ENCODE measurements around the gene LTN1. TPM values are rescaled to one million over a fixed set of nuclear protein-coding genes. Genes with fewer than 3 reads are reported as not detected.

The LTN1 gene, protein sequence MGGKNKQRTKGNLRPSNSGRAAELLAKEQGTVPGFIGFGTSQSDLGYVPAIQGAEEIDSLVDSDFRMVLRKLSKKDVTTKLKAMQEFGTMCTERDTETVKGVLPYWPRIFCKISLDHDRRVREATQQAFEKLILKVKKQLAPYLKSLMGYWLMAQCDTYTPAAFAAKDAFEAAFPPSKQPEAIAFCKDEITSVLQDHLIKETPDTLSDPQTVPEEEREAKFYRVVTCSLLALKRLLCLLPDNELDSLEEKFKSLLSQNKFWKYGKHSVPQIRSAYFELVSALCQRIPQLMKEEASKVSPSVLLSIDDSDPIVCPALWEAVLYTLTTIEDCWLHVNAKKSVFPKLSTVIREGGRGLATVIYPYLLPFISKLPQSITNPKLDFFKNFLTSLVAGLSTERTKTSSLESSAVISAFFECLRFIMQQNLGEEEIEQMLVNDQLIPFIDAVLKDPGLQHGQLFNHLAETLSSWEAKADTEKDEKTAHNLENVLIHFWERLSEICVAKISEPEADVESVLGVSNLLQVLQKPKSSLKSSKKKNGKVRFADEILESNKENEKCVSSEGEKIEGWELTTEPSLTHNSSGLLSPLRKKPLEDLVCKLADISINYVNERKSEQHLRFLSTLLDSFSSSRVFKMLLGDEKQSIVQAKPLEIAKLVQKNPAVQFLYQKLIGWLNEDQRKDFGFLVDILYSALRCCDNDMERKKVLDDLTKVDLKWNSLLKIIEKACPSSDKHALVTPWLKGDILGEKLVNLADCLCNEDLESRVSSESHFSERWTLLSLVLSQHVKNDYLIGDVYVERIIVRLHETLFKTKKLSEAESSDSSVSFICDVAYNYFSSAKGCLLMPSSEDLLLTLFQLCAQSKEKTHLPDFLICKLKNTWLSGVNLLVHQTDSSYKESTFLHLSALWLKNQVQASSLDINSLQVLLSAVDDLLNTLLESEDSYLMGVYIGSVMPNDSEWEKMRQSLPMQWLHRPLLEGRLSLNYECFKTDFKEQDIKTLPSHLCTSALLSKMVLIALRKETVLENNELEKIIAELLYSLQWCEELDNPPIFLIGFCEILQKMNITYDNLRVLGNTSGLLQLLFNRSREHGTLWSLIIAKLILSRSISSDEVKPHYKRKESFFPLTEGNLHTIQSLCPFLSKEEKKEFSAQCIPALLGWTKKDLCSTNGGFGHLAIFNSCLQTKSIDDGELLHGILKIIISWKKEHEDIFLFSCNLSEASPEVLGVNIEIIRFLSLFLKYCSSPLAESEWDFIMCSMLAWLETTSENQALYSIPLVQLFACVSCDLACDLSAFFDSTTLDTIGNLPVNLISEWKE (N-terminal part only)
- 27.1 TPM for total RNA-seq

GRCh38 chr21:28992526-28993292 is at the start of gene LTN1:
Gene LTN1, minus strand, starts transcription at chr21:28992877. Its CDS starts 72 bp downstream, at chr21:28992805.
- no peaks in the 10 kb centered on the region for H3K27me3 ChIP-seq (ENCODE audit: control insufficient read depth in 3 of 3, insufficient read depth in 3 of 3, low read length in 3 of 3)
- H3K4me3 ChIP-seq (ENCODE audit: low read length in 3 of 3): peak within 1 kb of the TSS; percentile 98 to 99 (median 98)
- H3K27ac ChIP-seq (ENCODE audit: low read depth, low read length): peak within 1 kb of the TSS; percentile 84
- peaks cover 2 to 3% (median 3%) of the 10 kb centered on the region in 3 donors for H3K36me3 ChIP-seq (ENCODE audit: control insufficient read depth in 3 of 3, insufficient read depth in 3 of 3, low read length in 3 of 3)
- H3K9ac ChIP-seq (ENCODE audit: low read depth in 1 of 3, low read length in 3 of 3): peak within 1 kb of the TSS; percentile 88 to 97 (median 92)
- H3K4me1 ChIP-seq (ENCODE audit: control insufficient read depth in 3 of 3, insufficient read depth in 3 of 3, low read length in 3 of 3): peaks cover 12 to 24% (median 22%) of the 10 kb centered on the region in 3 donors
- H3K9me3 ChIP-seq (ENCODE audit: control insufficient read depth in 3 of 3, low read length in 3 of 3): no peaks in the 10 kb centered on the region

DNA sequence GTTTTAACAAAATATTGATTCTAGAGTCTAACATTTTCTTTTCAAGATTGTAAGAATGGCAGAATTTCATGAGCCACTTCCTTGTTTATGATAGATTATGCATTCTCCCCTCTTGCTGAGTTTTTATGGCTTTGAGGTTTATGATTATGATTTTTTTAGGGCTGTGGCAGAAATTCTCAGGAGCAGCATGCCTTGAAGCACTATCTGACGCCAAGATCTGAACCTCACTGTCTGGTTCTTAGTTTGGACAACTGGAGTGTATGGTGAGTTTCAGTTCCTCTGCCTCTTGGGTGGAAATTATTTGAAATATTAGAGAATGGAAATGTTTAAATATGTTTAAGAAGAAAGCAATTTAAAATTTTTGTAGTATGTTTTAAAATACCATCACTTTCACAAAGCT is 42.0 kb upstream of the LTN1 start:
- Histone ChIP-seq H3K4me3 (ENCODE audit: low read length in 3 of 3) (no peak overlapping the region), H3K36me3 (ENCODE audit: control insufficient read depth in 3 of 3, insufficient read depth in 3 of 3, low read length in 3 of 3) (peaks cover 31 to 73% (median 61%) of the 10 kb centered on the region in 3 donors)

DNA sequence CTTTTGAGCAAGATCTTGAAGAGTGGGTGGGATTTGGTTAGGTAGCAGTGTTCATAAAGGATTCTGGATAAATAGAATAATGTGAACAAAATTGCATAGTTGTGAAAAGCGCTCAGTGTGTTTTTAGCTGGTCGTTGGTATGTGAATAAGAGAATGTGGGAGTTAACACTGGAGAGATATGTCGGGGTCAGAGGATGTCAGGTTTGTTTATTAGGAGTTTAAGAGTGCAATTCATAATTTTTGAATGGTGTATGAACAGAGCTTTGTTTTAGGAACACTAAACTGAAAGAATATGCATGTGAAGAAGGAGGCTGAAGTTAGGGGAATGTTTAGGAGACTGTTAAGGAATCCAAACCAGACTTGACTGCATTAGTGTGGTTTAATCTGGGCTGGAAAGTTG is 41.2 kb upstream of the LTN1 start:
- H3K9me3 ChIP-seq (ENCODE audit: control insufficient read depth in 3 of 3, low read length in 3 of 3): no peaks in the 10 kb centered on the region
- H3K4me1 ChIP-seq (ENCODE audit: control insufficient read depth in 3 of 3, insufficient read depth in 3 of 3, low read length in 3 of 3): no peaks in the 10 kb centered on the region
- H3K36me3 ChIP-seq (ENCODE audit: control insufficient read depth in 3 of 3, insufficient read depth in 3 of 3, low read length in 3 of 3): peaks cover 30 to 67% (median 61%) of the 10 kb centered on the region in 3 donors
- no peaks in the 10 kb centered on the region for H3K27me3 ChIP-seq (ENCODE audit: control insufficient read depth in 3 of 3, insufficient read depth in 3 of 3, low read length in 3 of 3)
- no peak overlapping the region for H3K4me3 ChIP-seq (ENCODE audit: low read length in 3 of 3)
- no peak overlapping the region for H3K9ac ChIP-seq (ENCODE audit: low read depth in 1 of 3, low read length in 3 of 3)
- no peak overlapping the region for H3K27ac ChIP-seq (ENCODE audit: low read depth, low read length)

More for the DNA sequence above, 42.0 kb upstream of the LTN1 start:
- no peak overlapping the region for H3K27ac ChIP-seq (ENCODE audit: low read depth, low read length)
- no peaks in the 10 kb centered on the region for H3K27me3 ChIP-seq (ENCODE audit: control insufficient read depth in 3 of 3, insufficient read depth in 3 of 3, low read length in 3 of 3)
- H3K9ac ChIP-seq (ENCODE audit: low read depth in 1 of 3, low read length in 3 of 3): no peak overlapping the region
- H3K4me1 ChIP-seq (ENCODE audit: control insufficient read depth in 3 of 3, insufficient read depth in 3 of 3, low read length in 3 of 3): no peaks in the 10 kb centered on the region
- H3K9me3 ChIP-seq (ENCODE audit: control insufficient read depth in 3 of 3, low read length in 3 of 3): no peaks in the 10 kb centered on the region

DNA sequence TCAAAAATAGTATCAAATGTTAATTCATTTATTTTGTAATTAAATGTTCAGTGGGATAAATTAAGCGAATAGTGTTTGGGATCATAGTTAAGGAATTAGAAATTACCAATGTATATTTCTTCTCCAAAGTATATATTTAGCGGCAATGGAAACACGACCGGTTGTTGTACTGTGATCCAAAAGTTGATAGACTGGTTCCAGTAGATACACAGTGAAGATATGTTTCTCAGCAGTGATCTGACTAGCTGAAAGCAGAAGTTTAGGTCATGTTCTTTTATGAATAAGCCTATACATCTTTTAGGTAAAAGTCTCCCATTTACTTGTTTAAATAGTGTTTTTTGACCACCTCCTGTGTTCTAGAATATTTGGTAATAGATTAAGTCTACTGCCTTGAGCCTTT is 40.6 kb upstream of the LTN1 start:
- no peaks in the 10 kb centered on the region for H3K9me3 ChIP-seq (ENCODE audit: control insufficient read depth in 3 of 3, low read length in 3 of 3)
- H3K4me3 ChIP-seq (ENCODE audit: low read length in 3 of 3): no peak overlapping the region
- H3K36me3 ChIP-seq (ENCODE audit: control insufficient read depth in 3 of 3, insufficient read depth in 3 of 3, low read length in 3 of 3): peaks cover 30 to 63% (median 58%) of the 10 kb centered on the region in 3 donors
- H3K9ac ChIP-seq (ENCODE audit: low read depth in 1 of 3, low read length in 3 of 3): no peak overlapping the region
- no peaks in the 10 kb centered on the region for H3K27me3 ChIP-seq (ENCODE audit: control insufficient read depth in 3 of 3, insufficient read depth in 3 of 3, low read length in 3 of 3)
- H3K4me1 ChIP-seq (ENCODE audit: control insufficient read depth in 3 of 3, insufficient read depth in 3 of 3, low read length in 3 of 3): no peaks in the 10 kb centered on the region
- H3K27ac ChIP-seq (ENCODE audit: low read depth, low read length): no peak overlapping the region

DNA sequence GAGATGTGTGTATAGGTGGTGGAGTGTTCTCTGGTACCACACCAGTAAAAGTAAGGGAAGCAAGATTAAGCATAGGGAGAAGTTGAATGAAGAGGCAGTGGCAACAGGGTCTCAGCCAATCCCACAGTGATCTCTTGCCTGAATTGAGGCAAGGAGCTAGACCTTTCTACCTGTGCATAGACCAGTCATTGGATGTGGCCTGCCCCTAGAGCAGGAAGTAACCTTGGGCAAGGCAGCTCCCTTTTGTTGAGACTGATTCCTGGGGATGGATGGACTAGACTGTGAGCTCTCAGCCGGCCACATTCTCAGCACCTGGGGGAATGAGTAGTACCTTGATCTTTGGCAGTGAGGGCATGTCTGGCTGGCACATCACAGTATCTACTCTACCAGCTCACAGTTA is 38.2 kb upstream of the LTN1 start:
- H3K4me1 ChIP-seq (ENCODE audit: control insufficient read depth in 3 of 3, insufficient read depth in 3 of 3, low read length in 3 of 3): peaks cover 2 to 9% (median 7%) of the 10 kb centered on the region in 3 donors
- no peaks in the 10 kb centered on the region for H3K9me3 ChIP-seq (ENCODE audit: control insufficient read depth in 3 of 3, low read length in 3 of 3)
- no peak overlapping the region for H3K9ac ChIP-seq (ENCODE audit: low read depth in 1 of 3, low read length in 3 of 3)
- H3K27ac ChIP-seq (ENCODE audit: low read depth, low read length): no peak overlapping the region
- no peak overlapping the region for H3K4me3 ChIP-seq (ENCODE audit: low read length in 3 of 3)
- H3K27me3 ChIP-seq (ENCODE audit: control insufficient read depth in 3 of 3, insufficient read depth in 3 of 3, low read length in 3 of 3): no peaks in the 10 kb centered on the region
- peaks cover 23 to 43% (median 38%) of the 10 kb centered on the region in 3 donors for H3K36me3 ChIP-seq (ENCODE audit: control insufficient read depth in 3 of 3, insufficient read depth in 3 of 3, low read length in 3 of 3)

DNA sequence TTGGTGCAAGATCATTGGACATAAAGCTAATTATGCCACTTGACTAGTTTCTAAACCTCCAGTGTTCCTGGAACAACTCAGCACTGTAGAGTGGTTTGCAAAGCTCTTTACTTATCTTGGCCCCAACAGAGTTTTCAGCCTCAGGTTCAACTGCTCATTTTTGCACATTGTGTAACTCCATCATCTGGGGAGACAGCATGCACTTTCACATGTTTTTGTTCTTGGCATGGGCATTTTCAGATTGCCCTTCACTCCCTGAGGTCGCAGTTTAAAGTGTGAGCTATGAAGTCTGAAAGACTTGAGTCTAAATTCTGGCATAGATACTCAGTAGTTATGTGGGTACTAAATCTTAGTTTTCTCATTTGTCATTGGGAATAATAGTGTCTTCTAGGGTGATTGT is 36.8 kb upstream of the LTN1 start:
- peaks cover 7 to 17% (median 14%) of the 10 kb centered on the region in 3 donors for H3K4me1 ChIP-seq (ENCODE audit: control insufficient read depth in 3 of 3, insufficient read depth in 3 of 3, low read length in 3 of 3)
- no peak overlapping the region for H3K4me3 ChIP-seq (ENCODE audit: low read length in 3 of 3)
- peaks cover 21 to 41% (median 32%) of the 10 kb centered on the region in 3 donors for H3K36me3 ChIP-seq (ENCODE audit: control insufficient read depth in 3 of 3, insufficient read depth in 3 of 3, low read length in 3 of 3)
- no peak overlapping the region for H3K27ac ChIP-seq (ENCODE audit: low read depth, low read length)
- H3K9ac ChIP-seq (ENCODE audit: low read depth in 1 of 3, low read length in 3 of 3): no peak overlapping the region
- no peaks in the 10 kb centered on the region for H3K27me3 ChIP-seq (ENCODE audit: control insufficient read depth in 3 of 3, insufficient read depth in 3 of 3, low read length in 3 of 3)
- no peaks in the 10 kb centered on the region for H3K9me3 ChIP-seq (ENCODE audit: control insufficient read depth in 3 of 3, low read length in 3 of 3)

GRCh38 chr21:29025328-29025713 is 32.6 kb upstream of the LTN1 start:
- no peaks in the 10 kb centered on the region for H3K27me3 ChIP-seq (ENCODE audit: control insufficient read depth in 3 of 3, insufficient read depth in 3 of 3, low read length in 3 of 3)
- H3K9ac ChIP-seq (ENCODE audit: low read depth in 1 of 3, low read length in 3 of 3): peak overlapping the region; percentile 98 to 100 (median 99)
- peak overlapping the region; percentile 99 to 100 (median 100) for H3K4me3 ChIP-seq (ENCODE audit: low read length in 3 of 3)
- peaks cover 9 to 20% (median 14%) of the 10 kb centered on the region in 3 donors for H3K4me1 ChIP-seq (ENCODE audit: control insufficient read depth in 3 of 3, insufficient read depth in 3 of 3, low read length in 3 of 3)
- peaks cover 2 to 11% (median 8%) of the 10 kb centered on the region in 3 donors for H3K36me3 ChIP-seq (ENCODE audit: control insufficient read depth in 3 of 3, insufficient read depth in 3 of 3, low read length in 3 of 3)
- no peaks in the 10 kb centered on the region for H3K9me3 ChIP-seq (ENCODE audit: control insufficient read depth in 3 of 3, low read length in 3 of 3)
- peak overlapping the region; percentile 99 for H3K27ac ChIP-seq (ENCODE audit: low read depth, low read length)

- H3K36me3 ChIP-seq (ENCODE audit: control insufficient read depth in 3 of 3, insufficient read depth in 3 of 3, low read length in 3 of 3): peaks cover 2 to 7% (median 3%) of the 10 kb centered on the region in 3 donors
- no peaks in the 10 kb centered on the region for H3K27me3 ChIP-seq (ENCODE audit: control insufficient read depth in 3 of 3, insufficient read depth in 3 of 3, low read length in 3 of 3)
- H3K4me1 ChIP-seq (ENCODE audit: control insufficient read depth in 3 of 3, insufficient read depth in 3 of 3, low read length in 3 of 3): peaks cover 11 to 20% (median 14%) of the 10 kb centered on the region in 3 donors
- no peaks in the 10 kb centered on the region for H3K9me3 ChIP-seq (ENCODE audit: control insufficient read depth in 3 of 3, low read length in 3 of 3)
- H3K27ac ChIP-seq (ENCODE audit: low read depth, low read length): peak within 1 kb of the TSS; percentile 99
- H3K4me3 ChIP-seq (ENCODE audit: low read length in 3 of 3): peak within 1 kb of the TSS; percentile 99 to 100 (median 100)
- H3K9ac ChIP-seq (ENCODE audit: low read depth in 1 of 3, low read length in 3 of 3): peak within 1 kb of the TSS; percentile 98 to 100 (median 99)
Observed at GRCh38 chr21:29024474-29025327, 32.0 kb upstream of the LTN1 start, which contains the start of gene USP16. Gene USP16, plus strand, starts transcription at chr21:29024668. Its CDS starts 3,246 bp downstream, at chr21:29027914.

Data from skeletal muscle tissue (tissue), 4 donors.